Mucosa of rectum (tissue), 2 donors: ENCODE data around the gene MTG1.

Experiments used
- H3K27ac ChIP-seq, 2 donors: one replicate each; pipeline ENCODE4 v1.7.0; 2013; ENCODE audit warnings: inconsistent platforms in 2 of 2, low read depth in 2 of 2, low read length in 2 of 2
- H3K27me3 ChIP-seq, 2 donors: one replicate each; pipeline ENCODE4 v1.7.0; 2013; ENCODE audit warnings: low read length in 2 of 2; ENCODE audit not compliant: control insufficient read depth in 2 of 2, insufficient read depth in 2 of 2
- H3K36me3 ChIP-seq, 2 donors: one replicate each; pipeline ENCODE4 v1.7.0; 2013; ENCODE audit warnings: low read length in 2 of 2; ENCODE audit not compliant: control insufficient read depth in 2 of 2, insufficient read depth in 2 of 2
- H3K4me1 ChIP-seq, 2 donors: one replicate each; pipeline ENCODE4 v1.7.0; 2013; ENCODE audit warnings: low read length in 2 of 2, mild to moderate bottlenecking in 1 of 2; ENCODE audit not compliant: control insufficient read depth in 2 of 2, insufficient read depth in 2 of 2
- H3K4me3 ChIP-seq, 2 donors: one replicate each; pipeline ENCODE4 v1.7.0; 2013; ENCODE audit warnings: low read length in 2 of 2
- H3K9ac ChIP-seq, 2 donors: one replicate each; pipeline ENCODE4 v1.7.0; 2013; ENCODE audit warnings: low read length in 2 of 2, low read depth in 1 of 2, mild to moderate bottlenecking in 1 of 2
- H3K9me3 ChIP-seq, 2 donors: one replicate each; pipeline ENCODE4 v1.7.0; 2013; ENCODE audit warnings: low read length in 2 of 2; ENCODE audit not compliant: control insufficient read depth in 2 of 2
- donor health status: healthy.
- donor health status: Normal muscosa, but diverticular disease.

Gene MTG1

DNA sequence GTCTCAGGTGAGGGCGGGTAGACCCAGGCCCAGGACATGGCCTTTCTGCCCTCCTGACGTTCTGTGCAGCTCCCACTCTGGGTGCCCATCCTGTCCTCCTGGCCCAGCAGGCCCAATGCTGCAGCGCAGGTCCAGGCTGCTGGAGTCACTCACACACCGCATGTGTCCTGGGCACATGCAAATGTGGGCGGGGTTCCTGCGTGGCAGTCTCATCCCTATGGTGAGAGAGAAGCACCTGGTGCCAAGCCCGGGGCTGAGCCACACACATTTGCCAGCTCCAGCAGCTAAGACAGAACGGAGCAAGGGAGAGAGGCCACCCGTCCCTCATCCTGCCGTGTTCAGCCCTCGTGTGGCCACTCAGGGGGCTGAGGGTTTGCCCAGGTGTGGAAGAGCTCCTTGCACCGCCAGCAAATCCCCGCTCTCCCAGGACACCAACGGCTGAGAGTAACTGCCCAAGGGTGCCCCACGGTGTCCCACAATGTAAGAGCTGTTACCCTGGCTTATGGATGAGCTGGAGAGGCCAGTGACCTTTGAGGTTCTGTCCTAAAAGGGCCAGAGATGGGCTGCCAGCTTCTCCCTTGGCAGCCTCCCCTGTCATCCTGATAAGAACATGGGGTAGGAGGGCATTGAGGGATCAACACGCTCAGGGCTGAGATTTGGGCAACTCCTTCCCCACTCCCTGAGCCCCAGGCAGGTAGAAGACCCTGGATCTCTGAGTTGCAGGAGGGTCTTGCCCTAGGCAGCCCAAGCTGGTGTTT is 40.6 kb upstream of the MTG1 start:
- Histone ChIP-seq H3K9me3 (no peaks in the 10 kb centered on the region), H3K27me3 (no peaks in the 10 kb centered on the region), H3K27ac (no peak overlapping the region), H3K9ac (no peak overlapping the region), H3K36me3 (no peaks in the 10 kb centered on the region), H3K4me3 (no peak overlapping the region), H3K4me1 (peaks cover 6 to 12% of the 10 kb centered on the region in 2 donors)

DNA sequence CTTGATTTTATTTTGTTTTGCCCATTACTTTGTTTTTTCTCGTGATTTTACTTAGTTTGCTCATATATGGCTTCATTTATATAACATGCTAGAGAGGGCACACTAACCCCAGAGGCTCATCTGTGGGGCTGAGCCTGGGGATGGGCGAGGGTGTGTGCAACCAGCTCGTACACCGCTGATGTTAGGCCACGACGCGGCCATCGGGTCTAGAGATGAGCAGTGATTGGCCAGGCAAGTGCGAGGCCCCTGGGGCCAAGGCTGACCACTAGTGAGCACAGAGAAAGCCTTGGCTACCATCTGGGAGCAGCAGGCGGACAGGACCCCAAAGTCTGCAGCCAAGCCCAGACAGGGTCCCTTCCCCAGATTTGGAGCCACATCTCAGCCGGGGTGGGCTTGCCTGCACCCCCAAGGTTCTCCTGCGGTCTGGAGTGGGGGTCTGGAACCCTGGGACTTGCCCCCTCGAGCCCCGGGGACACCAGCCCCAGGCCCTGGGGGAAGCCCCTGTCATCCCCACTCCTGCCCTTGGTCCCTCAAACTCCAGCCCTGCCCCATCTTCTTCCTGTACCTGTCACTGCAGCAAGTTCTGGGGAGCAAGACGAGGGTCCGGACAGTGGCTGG is 39.9 kb upstream of the MTG1 start:
- no peak overlapping the region for H3K27ac ChIP-seq
- H3K36me3 ChIP-seq: no peaks in the 10 kb centered on the region
- H3K27me3 ChIP-seq: no peaks in the 10 kb centered on the region
- H3K9ac ChIP-seq: no peak overlapping the region
- peaks cover 6 to 12% of the 10 kb centered on the region in 2 donors for H3K4me1 ChIP-seq
- H3K9me3 ChIP-seq: no peaks in the 10 kb centered on the region
- no peak overlapping the region for H3K4me3 ChIP-seq

DNA sequence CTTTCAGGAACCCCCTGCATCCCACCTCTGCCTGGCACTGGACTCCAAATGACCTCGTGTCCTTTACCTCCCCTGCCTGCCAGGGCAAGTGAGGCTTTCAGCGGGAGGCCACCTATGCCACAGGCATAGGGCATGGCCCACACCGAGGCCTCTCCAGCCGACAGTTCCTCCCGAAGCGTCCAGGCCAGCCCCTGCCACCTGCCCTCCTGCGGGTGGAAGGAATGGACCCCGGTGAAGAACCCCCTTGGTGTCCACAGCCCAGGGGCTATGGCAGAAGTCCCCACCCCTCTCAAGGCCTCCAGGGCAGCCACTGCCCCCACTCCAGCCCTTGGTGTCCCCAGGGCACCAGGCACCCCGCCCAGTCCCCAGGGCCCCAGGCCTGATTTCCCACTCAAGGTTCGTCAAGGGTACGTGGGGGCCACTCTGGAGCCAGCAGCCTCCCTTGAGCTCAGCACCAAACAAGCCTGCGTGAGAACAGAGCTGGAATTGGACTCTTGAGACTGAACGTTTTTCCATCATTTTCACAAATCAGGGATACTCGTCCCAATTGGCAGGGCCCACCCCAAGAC is 39.2 kb upstream of the MTG1 start:
- Histone ChIP-seq H3K4me3 (no peak overlapping the region), H3K27me3 (no peaks in the 10 kb centered on the region), H3K9ac (no peak overlapping the region), H3K27ac (no peak overlapping the region), H3K4me1 (peaks cover 7 to 12% of the 10 kb centered on the region in 2 donors), H3K36me3 (no peaks in the 10 kb centered on the region), H3K9me3 (no peaks in the 10 kb centered on the region)

DNA sequence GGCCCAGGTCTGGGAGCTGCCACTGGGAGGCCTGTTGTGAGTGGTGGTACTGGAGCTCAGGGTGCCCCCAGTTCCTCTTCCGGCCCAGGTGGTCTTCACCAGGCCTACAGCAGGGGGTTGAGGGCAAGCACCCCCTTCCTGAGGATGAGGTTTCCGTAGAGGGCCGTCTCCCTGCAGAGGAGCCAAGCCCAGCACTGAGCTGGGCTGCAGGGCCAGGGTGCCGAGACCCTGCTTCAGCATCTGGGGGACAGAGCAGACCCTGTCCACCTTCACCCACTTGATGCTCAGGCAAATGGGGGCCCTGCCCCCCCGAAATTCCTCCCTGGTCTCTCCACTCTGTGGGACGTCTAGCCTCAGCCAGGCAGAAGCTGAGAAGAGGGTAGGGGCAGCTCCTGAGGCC is 38.7 kb upstream of the MTG1 start:
- Histone ChIP-seq H3K9ac (no peak overlapping the region), H3K27me3 (no peaks in the 10 kb centered on the region), H3K4me3 (no peak overlapping the region), H3K9me3 (no peaks in the 10 kb centered on the region), H3K4me1 (peaks cover 12 to 17% of the 10 kb centered on the region in 2 donors), H3K27ac (no peak overlapping the region), H3K36me3 (no peaks in the 10 kb centered on the region)

- Histone ChIP-seq H3K36me3 (no peaks in the 10 kb centered on the region), H3K9me3 (no peaks in the 10 kb centered on the region), H3K27ac (no peak overlapping the region), H3K4me3 (no peak overlapping the region), H3K9ac (no peak overlapping the region), H3K27me3 (no peaks in the 10 kb centered on the region), H3K4me1 (peaks cover 18 to 24% of the 10 kb centered on the region in 2 donors)
These were observed 38.0 kb upstream of the MTG1 start for GRCh38 chr10:133355991-133356390.

DNA sequence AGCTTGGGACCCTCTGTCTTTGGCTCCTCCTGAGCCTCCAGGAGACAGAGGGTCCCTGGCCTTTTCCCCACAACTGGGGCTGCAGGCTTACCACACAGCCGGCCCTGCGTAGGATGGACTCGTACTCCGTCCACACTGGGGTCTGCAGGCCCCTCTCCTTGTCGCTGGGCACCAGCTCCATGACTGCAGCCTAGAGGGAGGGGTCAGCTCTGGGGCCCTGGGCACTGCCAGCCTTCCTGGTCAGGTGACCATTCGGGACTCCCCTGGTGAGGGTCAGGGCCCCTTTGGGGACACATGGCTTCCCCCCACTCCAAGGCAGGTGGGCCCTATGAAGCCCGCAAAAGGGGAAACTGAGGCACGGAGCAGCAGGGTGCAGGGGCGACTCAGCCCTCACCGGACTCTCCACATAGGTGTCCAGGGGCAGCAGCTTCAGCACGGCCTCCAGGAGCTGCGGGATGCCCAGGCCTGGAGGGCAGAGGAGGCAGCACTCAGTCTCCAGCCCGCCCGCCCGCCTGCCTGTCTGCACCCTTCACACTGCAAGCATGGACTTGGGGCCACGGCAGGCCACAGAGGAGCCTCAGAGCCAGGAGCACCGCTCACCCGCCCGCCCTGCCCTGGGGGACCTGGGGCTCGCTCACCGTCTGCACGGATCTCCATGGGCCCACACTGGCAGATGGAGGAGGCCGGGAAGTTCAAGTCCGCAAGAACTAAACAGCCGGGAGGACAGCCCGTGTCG is 37.2 kb upstream of the MTG1 start:
- Histone ChIP-seq H3K36me3 (peaks cover 0 to 2% of the 10 kb centered on the region in 2 donors), H3K4me3 (peak overlapping the region; percentile 59 to 62), H3K9ac (peak overlapping the region; percentile 56 to 68), H3K27ac (no peak overlapping the region), H3K4me1 (peaks cover 18 to 25% of the 10 kb centered on the region in 2 donors), H3K27me3 (no peaks in the 10 kb centered on the region), H3K9me3 (no peaks in the 10 kb centered on the region)

GRCh38 chr10:133357285-133358161 is 36.4 kb upstream of the MTG1 start, which contains the start of gene FUOM:
TSS of gene FUOM (minus strand) at chr10:133358019. CDS start at chr10:133358007, 12 bp downstream.
- Histone ChIP-seq H3K27ac (peak within 1 kb of the TSS in 1 of 2 donors; percentile 63), H3K9ac (peak within 1 kb of the TSS; percentile 56 to 68), H3K4me3 (peak within 1 kb of the TSS; percentile 59 to 62), H3K36me3 (peaks cover 7 to 10% of the 10 kb centered on the region in 2 donors), H3K27me3 (no peaks in the 10 kb centered on the region), H3K9me3 (no peaks in the 10 kb centered on the region), H3K4me1 (peaks cover 18 to 25% of the 10 kb centered on the region in 2 donors)

DNA sequence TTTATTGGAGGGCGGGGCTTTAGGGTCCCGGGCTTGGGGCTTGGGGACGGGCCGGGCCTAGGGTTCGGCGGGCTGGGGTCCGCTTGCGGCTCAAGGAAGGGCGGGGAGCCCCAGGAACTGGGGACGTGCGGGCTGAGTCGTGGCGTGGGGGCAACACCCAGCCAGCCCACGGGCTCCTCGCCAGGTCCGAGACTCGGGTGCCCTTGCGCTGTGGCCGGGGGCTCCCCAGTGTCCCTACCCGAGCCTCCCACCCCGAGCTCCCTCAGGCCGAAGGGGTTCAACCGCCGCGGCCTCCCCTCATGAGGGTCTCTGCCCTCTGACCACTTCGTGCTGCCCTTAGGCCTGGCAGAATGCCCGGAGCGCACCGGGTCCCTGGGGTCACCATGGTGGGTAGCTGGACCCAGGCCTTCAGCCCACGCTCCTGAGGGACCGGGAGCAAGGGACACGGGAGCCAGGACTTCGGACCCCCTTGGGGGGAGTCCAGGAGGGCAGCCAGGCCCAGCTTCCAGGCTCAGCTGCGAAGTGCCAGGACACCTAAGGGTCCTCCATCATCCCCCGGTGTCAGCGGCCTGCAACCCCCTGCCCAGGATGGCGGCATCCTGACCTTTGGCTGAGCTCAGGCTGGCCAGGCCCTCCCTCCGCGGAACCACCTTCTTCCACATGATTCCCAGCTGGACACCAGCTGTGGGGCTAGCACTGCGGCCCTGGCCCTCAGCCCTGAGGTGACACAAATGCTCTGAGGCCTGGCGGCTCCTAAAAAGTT is 35.6 kb upstream of the MTG1 start:
- Histone ChIP-seq H3K27me3 (no peaks in the 10 kb centered on the region), H3K4me1 (peaks cover 18 to 25% of the 10 kb centered on the region in 2 donors), H3K36me3 (peaks cover 10 to 16% of the 10 kb centered on the region in 2 donors), H3K9me3 (no peaks in the 10 kb centered on the region), H3K27ac (no peak overlapping the region), H3K9ac (no peak overlapping the region), H3K4me3 (no peak overlapping the region)

DNA sequence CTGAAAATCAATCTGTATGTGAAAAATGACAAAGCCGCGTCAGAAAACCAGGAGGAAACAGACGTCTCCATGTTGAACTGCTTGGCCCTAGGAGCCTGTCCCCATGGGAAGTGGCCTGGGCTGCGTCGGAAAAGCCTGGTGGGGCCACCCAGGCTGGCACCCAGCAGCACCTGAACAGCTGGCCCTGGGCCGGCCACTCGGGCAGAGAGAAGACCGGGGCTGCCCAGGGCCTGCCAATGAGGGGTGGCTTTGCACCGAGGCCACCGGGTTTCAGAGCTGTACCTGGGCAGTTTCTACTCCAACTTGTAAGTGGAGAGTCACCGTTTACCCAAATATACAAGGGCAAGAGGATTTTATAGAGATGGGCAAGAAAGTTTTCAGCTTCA is 35.0 kb upstream of the MTG1 start:
- Histone ChIP-seq H3K36me3 (peaks cover 10 to 16% of the 10 kb centered on the region in 2 donors), H3K27me3 (no peaks in the 10 kb centered on the region), H3K9me3 (no peaks in the 10 kb centered on the region), H3K9ac (no peak overlapping the region), H3K4me1 (peaks cover 18 to 25% of the 10 kb centered on the region in 2 donors), H3K27ac (no peak overlapping the region), H3K4me3 (no peak overlapping the region)
